Lung (tissue), 12 donors: ENCODE data around the gene CYB5R4. TPM values are rescaled to one million over a fixed set of nuclear protein-coding genes. Genes with fewer than 3 reads are reported as not detected.

Experiments
- ATAC-seq: fragments of 200-7000 bp; cut with Tn5 transposase; one replicate; pipeline ENCODE4 v1.9.1; 2020; ENCODE audit warnings: moderate number of reproducible peaks; ENCODE audit not compliant: insufficient read depth, low FRiP score
- DNase-seq, 3 donors: peaks; one replicate each; pipeline ENCODE4 v3.0.0-alpha.2; 2013 to 2017
- H3K27ac ChIP-seq, 2 donors: one replicate each; pipeline ENCODE4 v1.5.1; 2013; ENCODE audit warnings: mild to moderate bottlenecking in 2 of 2, moderate library complexity in 2 of 2, control low read depth in 1 of 2, inconsistent platforms in 1 of 2, low read depth in 1 of 2, low read length in 1 of 2
- H3K27me3 ChIP-seq, 3 donors: one replicate each; pipeline ENCODE4 v1.5.1; 2013; ENCODE audit warnings: low read length in 2 of 3; ENCODE audit not compliant: control insufficient read depth in 3 of 3, insufficient read depth in 3 of 3
- H3K36me3 ChIP-seq, 4 donors: one replicate each; pipeline ENCODE4 v1.5.1; 2013; ENCODE audit warnings: low read length in 4 of 4, mild to moderate bottlenecking in 1 of 4, moderate library complexity in 1 of 4; ENCODE audit not compliant: control insufficient read depth in 4 of 4, insufficient read depth in 4 of 4
- H3K4me1 ChIP-seq, 5 donors: one replicate each; pipeline ENCODE4 v1.5.1; 2013; ENCODE audit warnings: low read length in 5 of 5, mild to moderate bottlenecking in 2 of 5, moderate library complexity in 1 of 5; ENCODE audit not compliant: control insufficient read depth in 5 of 5, insufficient read depth in 5 of 5
- H3K4me3 ChIP-seq: one replicate; pipeline ENCODE4 v1.5.1; 2013; ENCODE audit warnings: mild to moderate bottlenecking, control low read depth, moderate library complexity
- H3K9ac ChIP-seq, 2 donors: one replicate each; pipeline ENCODE4 v1.5.1; 2013; ENCODE audit warnings: low read length in 2 of 2, control low read depth in 1 of 2; ENCODE audit not compliant: insufficient read depth in 1 of 2
- H3K9me3 ChIP-seq, 4 donors: one replicate each; pipeline ENCODE4 v1.5.1; 2013; ENCODE audit warnings: low read length in 3 of 4, mild to moderate bottlenecking in 1 of 4, moderate library complexity in 1 of 4; ENCODE audit not compliant: control insufficient read depth in 4 of 4, insufficient read depth in 3 of 4
- CTCF ChIP-seq: IDR thresholded peaks from 2 replicates; pipeline ENCODE4 v1.5.1; 2012; ENCODE audit warnings: mild to moderate bottlenecking; ENCODE audit errors: control extremely low read depth, extremely low read depth
- WGBS, 2 donors: extraction: QIAGEN DNeasy Blood & Tissue Kit; methylation state at CpG; one replicate each; pipeline ENCODE4 v1.1.7; 2013; 5-methylcytosine and 5-hydroxymethylcytosine counted together
- polyA plus RNA-seq, 2 donors: library from polyadenylated mRNA; stranded (reverse); fragments of 200-250 nt; gene quantifications; one replicate each; pipeline ENCODE4 v1.2.1, GENCODE V29; 2013
- total RNA-seq, 2 donors: library from RNA; depleted of rRNA in 1 of 2; stranded (reverse); fragments of >200 nt in 1 of 2; gene quantifications; one replicate each; pipeline ENCODE4 v1.2.1, GENCODE V29; 2014 to 2021
- donor health status: control.
- donor health status: control.
- donor health status: Bipolar disorder and iron deficiency.
- donor health status: healthy.
- donor health status: DM: yes; HTN: yes; CAD: no.

Gene CYB5R4
- total and polyA plus RNA-seq, 4 donors, result 4.6 to 41.4 (median 24.9) TPM

- TF ChIP-seq CTCF, result no peak
- DNase-seq (no peak), ATAC-seq (no peak)
- H3K27ac ChIP-seq, result no peak overlapping the region
- no peaks in the 10 kb centered on the region for H3K9me3 ChIP-seq
- no peaks in the 10 kb centered on the region for H3K27me3 ChIP-seq
- 84 to 88% methylated on average over 2 of the region's 2 CpGs for WGBS, 2 donors
- H3K4me3 ChIP-seq, result no peak overlapping the region
- no peaks in the 10 kb centered on the region for H3K4me1 ChIP-seq
- H3K9ac ChIP-seq, result no peak overlapping the region
- H3K36me3 ChIP-seq, result no peaks in the 10 kb centered on the region
Observed at GRCh38 chr6:84013354-84013753, 153.9 kb downstream of the CYB5R4 start.

- DNase-seq, result no peak
- Histone ChIP-seq H3K27ac (no peak overlapping the region), H3K36me3 (no peaks in the 10 kb centered on the region), H3K9me3 (no peaks in the 10 kb centered on the region), H3K9ac (no peak overlapping the region), H3K27me3 (no peaks in the 10 kb centered on the region), H3K4me1 (no peaks in the 10 kb centered on the region), H3K4me3 (no peak overlapping the region)
- 54 to 75% methylated on average over 3 of the region's 3 CpGs for WGBS, 2 donors
- TF ChIP-seq CTCF, result no peak
- no peak for ATAC-seq
Observed at GRCh38 chr6:84013931-84014330, 154.4 kb downstream of the CYB5R4 start.

- H3K27me3 ChIP-seq, result no peaks in the 10 kb centered on the region
- 84 to 89% methylated on average over 1 of the region's 1 CpG for WGBS, 2 donors
Observed at GRCh38 chr6:84016029-84016428, 156.5 kb downstream of the CYB5R4 start.

More at GRCh38 chr6:84016029-84016428, 156.5 kb downstream of the CYB5R4 start:
- Histone ChIP-seq H3K27ac (no peak overlapping the region), H3K9ac (no peak overlapping the region), H3K9me3 (no peaks in the 10 kb centered on the region), H3K4me3 (no peak overlapping the region), H3K36me3 (no peaks in the 10 kb centered on the region), H3K4me1 (no peaks in the 10 kb centered on the region)
- no peak for TF ChIP-seq CTCF
- ATAC-seq (no peak), DNase-seq (no peak)

Other genes starting within 250 kb of the CYB5R4 start
- gene SNAP91, start 150.6 kb upstream of the CYB5R4 start, total RNA-seq, result 1 to 10 TPM in 1 of 2 donors, not detected in 1; 2.9 TPM
- gene SNAP91, start 150.6 kb upstream of the CYB5R4 start, polyA plus RNA-seq, result under 1 TPM in 1 of 2 donors, not detected in 1; 0.02 TPM
- not detected for gene RIPPLY2, start 6.3 kb upstream of the CYB5R4 start, total RNA-seq
- gene RIPPLY2, start 6.3 kb upstream of the CYB5R4 start, polyA plus RNA-seq, result under 1 TPM; 0.05 to 0.24 TPM
- 1 to 10 TPM; 2.0 to 4.2 TPM for gene MRAP2, start 174.1 kb downstream of the CYB5R4 start, total RNA-seq
- under 1 TPM; 0.34 to 0.59 TPM for gene MRAP2, start 174.1 kb downstream of the CYB5R4 start, polyA plus RNA-seq